Adrenal gland (tissue), 5 donors: ENCODE data around the gene GUCY1A1.

ENCODE experiments used
- CTCF ChIP-seq, 6 experiments: fragments of 450-650 bp in 4 of 6; fragments of 200-600 bp in 2 of 6; sonication (generic) in 1 of 6; IDR thresholded peaks; 1 replicate in 5 of 6; 2 replicates in 1 of 6; pipeline versions ENCODE4 v1.5.1 to v1.8.0; 2016 to 2021; ENCODE audit warnings: antibody characterized with exemption in 6 of 6, mild to moderate bottlenecking in 2 of 6, moderate library complexity in 1 of 6
- POLR2A ChIP-seq, 2 donors: fragments of 450-650 bp; IDR thresholded peaks; one replicate each; pipeline ENCODE4 v1.6.1; 2017; ENCODE audit warnings: antibody characterized with exemption in 2 of 2, mild to moderate bottlenecking in 2 of 2, moderate library complexity in 1 of 2
- donor health status: DM: no; HTN: no; CAD: no.

- TF ChIP-seq POLR2A (IDR thresholded peaks at IDR 0.05) (no peak), CTCF (IDR thresholded peaks at IDR 0.05) (no peak)
Measured at GRCh38 chr4:155687380-155687982, 20.8 kb downstream of the GUCY1A1 start.
